Measurements from ENCODE around the gene CLK4. TPM values are rescaled to one million over a fixed set of nuclear protein-coding genes. Genes with fewer than 3 reads are reported as not detected.
"Not testable (repeated sequence)": the region's sequence is repeated elsewhere in the genome, so short reads cannot be mapped to it uniquely, and the experiment has no call there.

CLK4 gene
- total RNA-seq, 2 donors from 2014 or later, result 17.9 to 26.8 TPM

- intact Hi-C loops (cut with DNase I), result no loop called here
- no peak for DNase-seq (ENCODE audit: low spot score)
Measured at GRCh38 chr5:178590141-178590923, 36.5 kb downstream of the CLK4 start, which contains the start of gene COL23A1. TSS of gene COL23A1 (minus strand) at chr5:178590393.

- no peak for DNase-seq (ENCODE audit: low spot score)
- intact Hi-C loops (cut with DNase I), result no loop called here
Measured at GRCh38 chr5:178589180-178590140, 37.4 kb downstream of the CLK4 start.

GRCh38 chr5:178588769-178589168 lies 38.1 kb downstream of the CLK4 start:
- no peak for DNase-seq (ENCODE audit: low spot score)
- intact Hi-C loops (cut with DNase I), result no loop called here

DNA sequence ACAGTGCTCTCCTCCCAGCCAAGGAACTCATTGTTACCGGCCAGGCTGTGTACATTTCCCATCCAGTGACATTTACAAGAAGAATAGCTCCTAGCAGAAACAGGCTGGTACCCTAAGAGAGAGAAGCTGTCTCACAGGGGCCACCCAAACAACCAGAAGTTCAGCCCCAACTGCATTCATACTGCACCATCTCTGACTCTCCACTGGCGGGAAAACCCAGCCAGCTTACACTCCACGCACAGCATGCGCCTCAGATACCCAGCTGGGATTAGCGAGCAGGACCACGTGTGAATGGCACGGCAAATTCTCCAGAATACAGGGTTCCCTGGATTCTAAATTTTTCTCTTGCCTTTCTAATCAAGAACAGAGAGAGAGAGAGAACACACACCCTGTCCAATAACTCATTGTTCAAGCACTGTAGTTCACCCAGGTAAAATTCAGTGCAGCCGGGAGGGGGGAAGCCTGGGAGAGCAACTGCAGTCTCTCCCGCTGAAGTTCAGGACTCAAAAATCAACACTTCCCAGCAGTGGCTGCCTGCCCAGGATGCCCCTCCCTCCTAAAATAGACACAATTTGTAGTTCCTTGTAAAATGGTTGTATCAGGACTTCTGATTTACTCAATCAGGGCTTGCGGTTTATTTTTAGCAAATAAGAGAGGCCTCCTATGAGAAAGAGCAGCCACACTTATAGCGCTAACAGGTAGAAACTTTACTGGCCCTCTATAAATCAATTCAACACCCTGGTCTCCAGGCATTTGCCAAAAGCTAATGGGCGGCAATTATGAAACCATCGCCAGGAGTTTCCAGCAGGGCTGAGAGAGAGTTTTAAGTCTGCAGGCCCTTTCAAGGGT lies 38.9 kb downstream of the CLK4 start:
- intact Hi-C loops (cut with DNase I), result no loop called here
- DNase-seq (ENCODE audit: low spot score), result no peak

GRCh38 chr5:178586396-178586795 lies 40.5 kb downstream of the CLK4 start:
- DNase-seq (ENCODE audit: low spot score), result no peak
- intact Hi-C loops (cut with DNase I), result no loop called here

GRCh38 chr5:178585421-178585820 lies 41.4 kb downstream of the CLK4 start:
- peak; percentile 93 for DNase-seq (ENCODE audit: low spot score)
- intact Hi-C loops (cut with DNase I), result not testable (repeated sequence)

GRCh38 chr5:178583279-178583678 lies 43.6 kb downstream of the CLK4 start:
- intact Hi-C loops (cut with DNase I), result no loop called here
- no peak for DNase-seq (ENCODE audit: low spot score)

DNA sequence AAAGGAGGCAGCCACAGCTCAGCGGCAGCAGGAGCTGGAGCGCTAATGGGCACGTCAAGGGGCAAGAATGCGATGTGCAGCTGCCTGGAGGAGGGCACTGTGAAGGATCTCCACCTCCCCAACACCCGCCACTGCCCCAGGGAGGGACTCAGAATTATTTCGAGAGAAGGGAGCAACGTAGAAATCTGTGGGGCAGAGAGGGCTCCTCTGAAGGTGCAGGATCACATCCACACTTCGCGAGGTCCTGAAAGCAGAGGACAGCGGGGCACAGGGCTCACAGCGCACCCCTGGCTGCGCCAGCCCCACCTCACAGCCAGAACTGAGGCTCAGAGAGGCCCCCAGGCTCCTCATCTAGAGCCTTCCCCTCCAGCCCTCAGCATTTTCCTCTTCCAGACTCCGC lies 44.6 kb downstream of the CLK4 start:
- DNase-seq (ENCODE audit: low spot score), result no peak

GRCh38 chr5:178581621-178582020 lies 45.2 kb downstream of the CLK4 start:
- DNase-seq (ENCODE audit: low spot score), result no peak
- intact Hi-C loops (cut with DNase I), result no loop called here

More for the DNA sequence above, 44.6 kb downstream of the CLK4 start:
- intact Hi-C loops (cut with DNase I), result no loop called here

GRCh38 chr5:178580271-178580955 lies 46.4 kb downstream of the CLK4 start:
- intact Hi-C loops (cut with DNase I), result no loop called here
- DNase-seq (ENCODE audit: low spot score), result no peak

- DNase-seq (ENCODE audit: low spot score), result no peak
- intact Hi-C loops (cut with DNase I), result no loop called here
Measured at GRCh38 chr5:178577944-178578343, 48.9 kb downstream of the CLK4 start.

- intact Hi-C loops (cut with DNase I), result no loop called here
- DNase-seq (ENCODE audit: low spot score), result no peak
Measured at GRCh38 chr5:178577376-178577839, 49.4 kb downstream of the CLK4 start.

- DNase-seq (ENCODE audit: low spot score), result no peak
- intact Hi-C loops (cut with DNase I), result no loop called here
Measured at GRCh38 chr5:178576591-178577351, 50.1 kb downstream of the CLK4 start.

DNA sequence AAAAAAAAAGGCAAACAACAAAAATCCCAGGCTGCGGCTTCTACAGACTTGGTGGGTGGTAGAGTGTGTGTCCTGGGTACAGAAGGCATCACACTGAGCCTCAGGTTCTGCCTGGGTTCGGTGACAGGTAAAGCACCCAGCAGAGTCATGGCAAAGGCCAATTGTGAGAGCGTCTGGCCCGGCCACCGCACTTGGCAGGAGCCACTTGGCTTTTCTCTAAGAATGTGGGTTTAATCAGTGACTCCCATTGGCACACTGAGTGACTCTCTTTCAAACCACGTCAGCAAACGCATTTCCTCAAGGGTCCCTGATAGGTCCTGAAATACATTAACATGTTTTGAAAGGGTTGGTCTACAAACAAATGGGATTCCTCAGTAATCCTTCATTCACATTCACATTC lies 53.6 kb downstream of the CLK4 start:
- intact Hi-C loops (cut with DNase I), result no loop called here
- DNase-seq (ENCODE audit: low spot score), result no peak

DNA sequence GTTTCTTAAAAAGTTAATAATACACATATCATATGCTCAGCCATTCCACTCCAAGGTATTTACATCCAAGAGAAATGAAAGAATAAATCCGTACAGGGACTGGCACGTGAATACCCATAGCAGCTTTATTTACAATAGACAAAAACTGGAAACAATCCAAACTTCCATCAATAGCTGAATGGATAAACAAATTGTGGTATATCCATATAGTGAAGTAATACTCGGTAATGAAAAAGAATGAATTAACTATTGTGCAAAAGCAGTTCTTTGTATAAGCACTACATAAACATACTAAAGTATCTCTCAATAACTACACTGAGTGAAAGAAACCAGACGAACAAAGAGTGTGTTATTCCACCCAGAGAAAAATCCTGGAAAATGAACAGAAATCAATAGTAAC lies 54.2 kb downstream of the CLK4 start:
- DNase-seq (ENCODE audit: low spot score), result no peak
- intact Hi-C loops (cut with DNase I), result no loop called here

- no peak for DNase-seq (ENCODE audit: low spot score)
Measured at GRCh38 chr5:178569485-178569884, 57.4 kb downstream of the CLK4 start.

DNA sequence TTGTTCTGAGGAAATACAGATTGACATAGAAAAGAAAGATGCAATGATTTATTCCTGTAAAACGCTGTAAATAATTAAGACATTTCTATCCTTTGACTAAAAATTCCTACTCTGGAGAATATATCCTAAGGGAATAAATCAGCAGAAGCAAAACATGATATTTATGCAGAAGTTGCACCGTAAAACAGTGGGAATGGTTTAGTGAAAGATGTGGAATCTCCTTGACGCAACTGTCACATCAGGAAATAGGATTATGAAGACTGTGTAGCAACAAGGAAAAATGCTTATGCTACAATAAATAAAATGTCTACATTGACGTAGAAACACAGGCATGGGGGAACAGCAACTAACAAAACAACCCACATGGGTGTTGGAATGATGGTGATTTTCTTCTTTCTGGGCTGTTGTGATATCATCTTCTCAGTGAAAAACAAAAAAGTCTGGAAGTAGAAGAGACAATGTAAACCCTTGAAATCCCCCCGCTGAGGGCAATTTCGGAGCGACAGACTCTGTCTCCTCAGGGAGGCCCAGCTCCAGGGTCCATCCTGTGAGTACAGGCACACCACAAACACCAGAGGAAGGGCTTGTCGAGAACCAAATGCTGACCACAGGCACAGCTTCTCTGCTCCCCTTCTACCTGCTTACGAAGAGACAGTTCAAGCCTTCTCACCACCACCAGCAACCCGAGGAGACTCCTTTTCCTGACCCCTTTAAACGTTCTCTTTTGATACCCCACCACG lies 61.9 kb downstream of the CLK4 start:
- no peak for DNase-seq (ENCODE audit: low spot score)
- intact Hi-C loops (cut with DNase I), result no loop called here

More at GRCh38 chr5:178569485-178569884, 57.4 kb downstream of the CLK4 start:
- intact Hi-C loops (cut with DNase I), result no loop called here

Data from posterior vena cava (tissue), 2 donors.